ENCODE results near the gene PGLYRP4.

Gene PGLYRP4

GRCh38 chr1:153309441-153309840 is 39.2 kb downstream of the PGLYRP4 start:
- ATAC-seq = no peak
- no peak for TF ChIP-seq OSR1 (CRISPR knock-in tag; IDR thresholded peaks at IDR 0.05)
- TF ChIP-seq CSRNP3 (CRISPR knock-in tag; IDR thresholded peaks at IDR 0.05) = no peak
- TF ChIP-seq CSDC2 (CRISPR knock-in tag; IDR thresholded peaks at IDR 0.05) = no peak
- TF ChIP-seq ZNF8 (CRISPR knock-in tag; IDR thresholded peaks at IDR 0.05) = no peak
- TF ChIP-seq ZNF565 (CRISPR knock-in tag; conservative IDR thresholded peaks at IDR 0.05; ENCODE audit: low read depth) = no peak
- TF ChIP-seq, protein P1, sequence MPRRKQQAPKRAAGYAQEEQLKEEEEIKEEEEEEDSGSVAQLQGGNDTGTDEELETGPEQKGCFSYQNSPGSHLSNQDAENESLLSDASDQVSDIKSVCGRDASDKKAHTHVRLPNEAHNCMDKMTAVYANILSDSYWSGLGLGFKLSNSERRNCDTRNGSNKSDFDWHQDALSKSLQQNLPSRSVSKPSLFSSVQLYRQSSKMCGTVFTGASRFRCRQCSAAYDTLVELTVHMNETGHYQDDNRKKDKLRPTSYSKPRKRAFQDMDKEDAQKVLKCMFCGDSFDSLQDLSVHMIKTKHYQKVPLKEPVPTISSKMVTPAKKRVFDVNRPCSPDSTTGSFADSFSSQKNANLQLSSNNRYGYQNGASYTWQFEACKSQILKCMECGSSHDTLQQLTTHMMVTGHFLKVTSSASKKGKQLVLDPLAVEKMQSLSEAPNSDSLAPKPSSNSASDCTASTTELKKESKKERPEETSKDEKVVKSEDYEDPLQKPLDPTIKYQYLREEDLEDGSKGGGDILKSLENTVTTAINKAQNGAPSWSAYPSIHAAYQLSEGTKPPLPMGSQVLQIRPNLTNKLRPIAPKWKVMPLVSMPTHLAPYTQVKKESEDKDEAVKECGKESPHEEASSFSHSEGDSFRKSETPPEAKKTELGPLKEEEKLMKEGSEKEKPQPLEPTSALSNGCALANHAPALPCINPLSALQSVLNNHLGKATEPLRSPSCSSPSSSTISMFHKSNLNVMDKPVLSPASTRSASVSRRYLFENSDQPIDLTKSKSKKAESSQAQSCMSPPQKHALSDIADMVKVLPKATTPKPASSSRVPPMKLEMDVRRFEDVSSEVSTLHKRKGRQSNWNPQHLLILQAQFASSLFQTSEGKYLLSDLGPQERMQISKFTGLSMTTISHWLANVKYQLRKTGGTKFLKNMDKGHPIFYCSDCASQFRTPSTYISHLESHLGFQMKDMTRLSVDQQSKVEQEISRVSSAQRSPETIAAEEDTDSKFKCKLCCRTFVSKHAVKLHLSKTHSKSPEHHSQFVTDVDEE (CRISPR knock-in tag; IDR thresholded peaks at IDR 0.05) = no peak
- no peak for TF ChIP-seq TCF4 (CRISPR knock-in tag; IDR thresholded peaks at IDR 0.05; ENCODE audit: borderline replicate concordance)
- no peak for TF ChIP-seq ARNTL (CRISPR knock-in tag; IDR thresholded peaks at IDR 0.05; ENCODE audit: borderline replicate concordance, low read depth)
- no peak for TF ChIP-seq ESRRG (CRISPR knock-in tag; IDR thresholded peaks at IDR 0.05)
- no peak for TF ChIP-seq PPARA (CRISPR knock-in tag; IDR thresholded peaks at IDR 0.05; ENCODE audit: borderline replicate concordance)
- no peak for TF ChIP-seq RARB (CRISPR knock-in tag; IDR thresholded peaks at IDR 0.05)
- no peak for TF ChIP-seq ZC3H10 (CRISPR knock-in tag; IDR thresholded peaks at IDR 0.05)
- no peak for TF ChIP-seq POU6F1 (CRISPR knock-in tag; IDR thresholded peaks at IDR 0.05; ENCODE audit: borderline replicate concordance, low read depth)
- TF ChIP-seq, protein P2, sequence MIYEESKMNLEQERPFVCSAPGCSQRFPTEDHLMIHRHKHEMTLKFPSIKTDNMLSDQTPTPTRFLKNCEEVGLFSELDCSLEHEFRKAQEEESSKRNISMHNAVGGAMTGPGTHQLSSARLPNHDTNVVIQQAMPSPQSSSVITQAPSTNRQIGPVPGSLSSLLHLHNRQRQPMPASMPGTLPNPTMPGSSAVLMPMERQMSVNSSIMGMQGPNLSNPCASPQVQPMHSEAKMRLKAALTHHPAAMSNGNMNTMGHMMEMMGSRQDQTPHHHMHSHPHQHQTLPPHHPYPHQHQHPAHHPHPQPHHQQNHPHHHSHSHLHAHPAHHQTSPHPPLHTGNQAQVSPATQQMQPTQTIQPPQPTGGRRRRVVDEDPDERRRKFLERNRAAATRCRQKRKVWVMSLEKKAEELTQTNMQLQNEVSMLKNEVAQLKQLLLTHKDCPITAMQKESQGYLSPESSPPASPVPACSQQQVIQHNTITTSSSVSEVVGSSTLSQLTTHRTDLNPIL (CRISPR knock-in tag; IDR thresholded peaks at IDR 0.05; ENCODE audit: low read depth) = no peak

- ATAC-seq = no peak
- TF ChIP-seq CSDC2 (CRISPR knock-in tag; IDR thresholded peaks at IDR 0.05) (no peak), PPARA (CRISPR knock-in tag; IDR thresholded peaks at IDR 0.05; ENCODE audit: borderline replicate concordance) (no peak), TCF4 (CRISPR knock-in tag; IDR thresholded peaks at IDR 0.05; ENCODE audit: borderline replicate concordance) (no peak), ARNTL (CRISPR knock-in tag; IDR thresholded peaks at IDR 0.05; ENCODE audit: borderline replicate concordance, low read depth) (no peak), ESRRG (CRISPR knock-in tag; IDR thresholded peaks at IDR 0.05) (no peak), BACH2 (CRISPR knock-in tag; IDR thresholded peaks at IDR 0.05; ENCODE audit: borderline replicate concordance) (no peak), ZFP3 (CRISPR knock-in tag; IDR thresholded peaks at IDR 0.05) (no peak), RARB (CRISPR knock-in tag; IDR thresholded peaks at IDR 0.05) (no peak), ZNF8 (CRISPR knock-in tag; IDR thresholded peaks at IDR 0.05) (no peak), POU6F1 (CRISPR knock-in tag; IDR thresholded peaks at IDR 0.05; ENCODE audit: borderline replicate concordance, low read depth) (no peak)
- TF ChIP-seq, protein P1 (CRISPR knock-in tag; IDR thresholded peaks at IDR 0.05) = no peak
- TF ChIP-seq, protein P3, sequence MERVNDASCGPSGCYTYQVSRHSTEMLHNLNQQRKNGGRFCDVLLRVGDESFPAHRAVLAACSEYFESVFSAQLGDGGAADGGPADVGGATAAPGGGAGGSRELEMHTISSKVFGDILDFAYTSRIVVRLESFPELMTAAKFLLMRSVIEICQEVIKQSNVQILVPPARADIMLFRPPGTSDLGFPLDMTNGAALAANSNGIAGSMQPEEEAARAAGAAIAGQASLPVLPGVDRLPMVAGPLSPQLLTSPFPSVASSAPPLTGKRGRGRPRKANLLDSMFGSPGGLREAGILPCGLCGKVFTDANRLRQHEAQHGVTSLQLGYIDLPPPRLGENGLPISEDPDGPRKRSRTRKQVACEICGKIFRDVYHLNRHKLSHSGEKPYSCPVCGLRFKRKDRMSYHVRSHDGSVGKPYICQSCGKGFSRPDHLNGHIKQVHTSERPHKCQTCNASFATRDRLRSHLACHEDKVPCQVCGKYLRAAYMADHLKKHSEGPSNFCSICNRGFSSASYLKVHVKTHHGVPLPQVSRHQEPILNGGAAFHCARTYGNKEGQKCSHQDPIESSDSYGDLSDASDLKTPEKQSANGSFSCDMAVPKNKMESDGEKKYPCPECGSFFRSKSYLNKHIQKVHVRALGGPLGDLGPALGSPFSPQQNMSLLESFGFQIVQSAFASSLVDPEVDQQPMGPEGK (CRISPR knock-in tag; IDR thresholded peaks at IDR 0.05; ENCODE audit: borderline replicate concordance) = no peak
Observed at GRCh38 chr1:153308540-153308939, 40.1 kb downstream of the PGLYRP4 start.

All from SK-N-SH treated with all-trans-retinoic acid at 6 μM for 48 hours (cell line).